ENCODE results near the gene APBB3. TPM values are rescaled to one million over a fixed set of nuclear protein-coding genes. Genes with fewer than 3 reads are reported as not detected.
A peak's percentile ranks its signal among the peaks of the same experiment; 100 is the strongest.

Gene APBB3
- 16.1 and 17.5 TPM in 2 replicates for total RNA-seq (ENCODE audit: low replicate concordance)

GRCh38 chr5:140564196-140565023 is at the start of gene APBB3, which contains the start of gene SLC35A4:
Gene APBB3 (minus strand): TSS chr5:140564598. CDS start chr5:140564245, 353 bp downstream.
Gene SLC35A4 (plus strand): TSS chr5:140564828. CDS start chr5:140567170, 2,342 bp downstream.
- DNase-seq (ENCODE audit: low read depth): peak; percentile 99
- no peak for TF ChIP-seq CTCF (IDR thresholded peaks at IDR 0.05; ENCODE audit: insufficient read depth, low read length)
- peak within 1 kb of the TSS; percentile 97 for H3K4me3 ChIP-seq (ENCODE audit: low read depth, low read length)

DNA sequence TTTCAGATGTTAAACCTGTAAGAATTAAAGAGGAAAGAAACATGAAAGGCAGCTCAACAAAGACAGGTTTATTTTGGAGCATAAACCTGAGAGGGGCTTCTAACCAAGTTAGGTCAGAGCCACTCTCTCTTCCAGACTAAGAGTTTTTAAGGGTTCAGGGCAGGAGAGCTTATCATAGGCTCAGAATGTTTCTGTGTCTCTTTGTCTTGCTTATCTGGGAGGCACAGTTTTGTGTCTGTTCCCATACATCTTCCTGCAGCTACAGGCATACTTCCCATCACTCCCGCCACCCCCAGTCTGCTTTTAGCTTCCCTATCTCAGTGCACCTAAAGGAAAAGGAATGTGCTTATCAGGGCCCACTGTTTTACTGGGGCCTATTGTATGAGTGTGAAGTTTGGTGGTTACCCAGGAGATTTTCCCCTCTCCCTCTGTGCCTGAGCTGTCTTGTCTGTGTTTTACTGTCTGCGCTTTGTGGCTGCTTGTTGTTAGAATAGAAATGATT is 46.7 kb upstream of the APBB3 start:
- no peak for TF ChIP-seq CTCF (IDR thresholded peaks at IDR 0.05; ENCODE audit: insufficient read depth, low read length)
- no peak overlapping the region for H3K4me3 ChIP-seq (ENCODE audit: low read depth, low read length)
- peak; percentile 71 for DNase-seq (ENCODE audit: low read depth)

GRCh38 chr5:140609126-140609525 is 44.7 kb upstream of the APBB3 start:
- DNase-seq (ENCODE audit: low read depth): no peak
- no peak for TF ChIP-seq CTCF (IDR thresholded peaks at IDR 0.05; ENCODE audit: insufficient read depth, low read length)

DNA sequence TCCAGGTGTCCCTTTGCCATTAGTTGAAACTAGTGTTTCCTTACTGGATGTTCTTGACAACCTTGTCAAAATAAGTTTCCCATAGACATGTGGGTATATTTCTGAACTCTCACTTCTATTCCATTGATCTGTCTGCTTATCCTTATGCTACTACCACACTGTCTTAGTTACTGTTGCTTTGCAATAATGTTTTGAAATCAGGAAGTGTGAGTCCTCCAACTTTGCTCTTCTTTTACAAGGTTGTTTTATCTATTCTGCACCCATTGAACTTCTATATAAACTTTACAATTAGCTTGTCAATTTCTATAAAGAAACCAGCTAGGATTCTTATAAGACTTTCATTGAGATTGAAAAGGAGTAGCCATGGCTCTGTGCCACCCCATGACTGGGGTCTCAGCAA is 44.3 kb upstream of the APBB3 start:
- DNase-seq (ENCODE audit: low read depth): no peak
- H3K4me3 ChIP-seq (ENCODE audit: low read depth, low read length): no peak overlapping the region
- no peak for TF ChIP-seq CTCF (IDR thresholded peaks at IDR 0.05; ENCODE audit: insufficient read depth, low read length)

More at GRCh38 chr5:140609126-140609525, 44.7 kb upstream of the APBB3 start:
- no peak overlapping the region for H3K4me3 ChIP-seq (ENCODE audit: low read depth, low read length)

DNA sequence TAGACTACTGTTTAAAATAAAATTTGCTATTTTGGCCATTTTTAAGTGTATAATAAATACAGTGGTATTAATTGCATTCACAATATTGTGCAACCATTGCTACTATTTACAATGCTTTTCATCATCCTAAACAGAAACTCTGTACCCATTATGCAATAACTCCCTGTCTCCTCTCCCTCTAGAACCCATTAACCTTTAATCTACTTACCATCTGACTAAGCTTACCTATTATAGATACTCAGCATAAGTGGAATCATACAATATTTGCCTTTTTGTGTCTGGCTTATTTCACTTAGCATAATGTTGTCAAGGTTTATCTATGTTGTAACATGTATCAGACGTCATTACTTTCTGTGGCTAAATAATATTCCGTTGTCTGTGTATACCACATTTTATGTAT is 42.6 kb upstream of the APBB3 start:
- DNase-seq (ENCODE audit: low read depth): peak; percentile 34
- no peak for TF ChIP-seq CTCF (IDR thresholded peaks at IDR 0.05; ENCODE audit: insufficient read depth, low read length)
- no peak overlapping the region for H3K4me3 ChIP-seq (ENCODE audit: low read depth, low read length)

DNA sequence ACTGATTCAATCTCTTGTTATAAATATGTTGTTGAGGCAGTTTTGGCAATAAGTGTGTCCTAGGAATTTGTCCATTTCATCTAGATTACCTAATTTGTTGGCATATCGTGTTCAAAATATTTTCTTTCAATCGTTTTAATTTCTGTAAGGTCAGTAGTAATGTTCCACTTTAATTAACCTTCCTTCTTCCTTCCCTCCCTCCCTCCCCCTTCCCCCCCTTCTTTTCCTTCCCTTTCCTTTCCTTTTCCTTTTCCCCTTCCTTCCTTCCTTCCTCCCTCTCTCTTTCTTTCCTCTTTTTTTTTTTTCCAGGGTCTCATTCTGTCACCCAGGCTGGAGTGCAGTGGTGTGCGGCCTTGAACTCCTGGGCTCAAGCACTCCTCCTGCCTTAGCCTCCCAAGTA is 41.5 kb upstream of the APBB3 start:
- TF ChIP-seq CTCF (IDR thresholded peaks at IDR 0.05; ENCODE audit: insufficient read depth, low read length): no peak
- peak; percentile 53 for DNase-seq (ENCODE audit: low read depth)
- H3K4me3 ChIP-seq (ENCODE audit: low read depth, low read length): no peak overlapping the region
